Activated CD8-positive, alpha-beta memory T cell treated with anti-CD3 and anti-CD28 coated beads for 4 hours (primary cell): ENCODE measurements around the gene HLA-F.

Source experiments
- DNase-seq, 2 donors: peaks; one replicate each; pipeline ENCODE4 v3.0.0-alpha.2; 2020; ENCODE audit warnings: low read depth in 2 of 2

The HLA-F gene

DNA sequence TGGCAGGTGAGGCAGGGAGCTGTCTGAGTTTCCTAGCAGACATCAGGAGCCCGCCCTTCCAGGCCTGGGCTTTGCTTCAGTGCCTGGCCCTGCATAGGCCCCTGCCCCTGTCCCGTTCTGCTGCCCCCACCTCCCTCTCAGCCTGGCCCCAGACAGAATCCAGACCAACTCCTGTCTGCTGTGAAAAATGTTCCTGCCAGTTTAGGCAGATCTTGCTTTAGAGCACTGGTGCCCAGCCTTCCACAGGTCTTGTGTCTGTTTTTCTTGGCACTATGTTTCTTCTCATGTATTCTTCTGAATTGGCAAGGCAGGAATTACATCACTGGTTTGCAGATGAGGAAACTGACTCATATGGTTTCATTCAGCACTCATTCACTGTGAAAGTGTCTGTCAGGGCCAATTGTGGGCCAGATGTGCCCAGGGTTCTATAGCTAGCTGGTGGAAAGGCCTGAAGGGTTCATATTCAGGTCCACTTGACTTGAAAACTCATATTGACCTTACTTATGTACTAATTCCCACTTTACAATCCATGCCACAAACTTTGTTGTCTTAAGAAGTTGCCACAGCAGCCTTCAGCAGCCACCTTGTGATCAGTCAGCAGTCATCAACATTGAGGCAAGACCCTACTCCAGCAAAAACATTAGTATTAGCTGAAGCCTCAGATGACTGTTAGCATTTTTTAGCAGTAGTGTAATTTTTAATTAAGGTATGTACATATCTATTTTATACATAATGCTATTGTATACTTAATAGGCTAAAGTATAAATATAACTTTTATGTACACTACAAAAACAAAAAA is 40.5 kb downstream of the HLA-F start:
- DNase-seq, result no peak

DNA sequence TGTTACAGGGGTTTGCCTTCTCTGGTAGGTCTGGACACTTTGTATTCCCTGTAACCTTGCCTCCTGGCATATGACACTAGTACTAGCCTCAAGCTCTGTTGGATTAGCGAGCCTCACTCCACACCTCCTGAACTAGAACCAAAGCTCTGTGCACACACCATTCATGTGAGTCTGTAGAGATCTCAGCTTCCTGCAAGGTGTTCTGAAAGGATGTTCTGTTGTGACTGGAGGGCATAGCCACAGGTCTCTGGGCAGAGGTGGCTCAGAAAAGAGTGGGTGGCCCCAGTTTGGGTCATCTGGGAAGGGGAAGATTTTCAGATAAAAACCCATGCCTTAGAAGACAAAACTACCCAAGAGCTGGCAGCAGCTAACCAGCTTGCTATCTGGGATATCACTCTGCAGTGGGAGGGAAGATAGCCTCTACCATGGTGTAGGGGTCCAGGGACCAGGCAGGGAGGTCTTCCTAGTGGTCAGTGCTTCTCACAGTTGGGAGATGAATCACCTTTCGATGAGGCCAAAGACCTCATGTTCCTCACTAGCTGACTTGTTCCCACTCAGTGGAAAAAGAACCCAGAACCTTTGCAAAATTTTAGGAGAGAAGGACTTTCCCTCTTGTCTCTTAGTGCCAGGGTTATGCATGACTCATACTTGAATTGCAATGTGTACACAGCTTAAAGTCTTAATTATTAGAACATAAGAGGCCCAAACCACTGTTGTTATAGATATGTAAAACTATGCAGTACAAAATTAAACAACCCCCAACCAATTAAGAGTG is 41.4 kb downstream of the HLA-F start:
- no peak for DNase-seq

DNA sequence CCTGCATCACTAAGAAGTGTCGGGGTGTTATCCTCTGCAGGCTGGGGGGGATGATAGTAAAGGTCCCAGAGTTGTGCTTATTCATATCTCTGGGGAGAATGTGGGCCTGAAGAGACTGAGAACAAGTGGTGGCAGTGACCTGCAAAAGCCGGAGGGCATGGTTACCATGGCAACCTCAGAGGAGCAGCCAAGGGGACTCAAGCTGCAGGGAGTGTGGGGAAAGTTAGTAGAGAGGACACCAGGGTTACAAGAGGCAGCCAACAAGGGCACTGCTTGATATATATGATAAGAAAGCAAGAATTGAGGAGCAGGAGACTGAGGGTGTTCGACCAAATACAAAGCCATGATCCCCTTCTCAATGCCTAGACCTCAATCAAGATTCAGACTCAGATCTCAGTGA is 46.1 kb downstream of the HLA-F start:
- DNase-seq, result no peak

DNA sequence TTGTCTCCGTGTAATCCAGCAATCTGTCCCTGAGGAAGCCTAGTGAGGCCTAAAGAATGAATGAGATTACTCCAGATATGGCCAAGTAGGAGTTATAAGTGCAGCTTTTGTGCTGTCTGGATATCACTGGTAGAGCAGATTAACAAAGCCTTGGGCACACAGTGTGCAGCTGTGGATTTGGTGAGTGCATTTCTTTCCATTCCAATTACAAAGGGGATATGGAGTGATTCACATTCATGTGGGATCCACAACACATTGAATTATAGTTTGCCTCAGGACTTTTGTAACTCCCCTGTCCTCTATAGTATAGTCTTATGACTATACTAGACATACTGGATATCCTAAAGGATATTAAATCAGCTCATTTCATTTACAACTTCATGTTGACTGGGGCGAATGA is 47.1 kb downstream of the HLA-F start:
- DNase-seq, result no peak

DNA sequence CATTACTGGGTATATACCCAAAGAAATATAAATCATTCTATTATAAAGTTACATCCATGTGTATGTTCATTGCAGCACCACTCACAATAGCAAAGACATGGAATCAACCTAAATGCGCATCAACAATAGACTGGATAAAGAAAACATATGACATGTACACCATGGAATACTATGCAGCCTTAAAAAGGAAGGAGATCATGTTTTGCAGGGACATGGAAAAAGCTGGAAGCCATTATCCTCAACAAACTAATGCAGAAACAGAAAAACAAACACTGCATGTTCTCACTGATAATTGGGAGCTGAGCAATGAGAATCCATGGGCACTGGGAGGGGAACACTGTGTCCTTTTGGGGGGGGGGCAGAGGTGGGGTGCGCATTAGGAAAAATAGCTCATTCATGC is 53.5 kb downstream of the HLA-F start:
- DNase-seq, result no peak
